Suprapubic skin (tissue), 3 donors: ENCODE measurements around the gene DSCAML1.

ENCODE experiments used
- CTCF ChIP-seq, 2 donors: fragments of 200-600 bp in 1 of 2; fragments of 450-650 bp in 1 of 2; sonication (generic) in 1 of 2; IDR thresholded peaks; one replicate each; pipeline ENCODE4 v1.5.1; 2016 to 2019; ENCODE audit warnings: antibody characterized with exemption in 2 of 2, mild to moderate bottlenecking in 1 of 2, moderate library complexity in 1 of 2
- POLR2A ChIP-seq, 2 donors: fragments of 450-650 bp; IDR thresholded peaks; one replicate each; pipeline ENCODE4 v1.6.1; 2017; ENCODE audit warnings: antibody characterized with exemption in 2 of 2, mild to moderate bottlenecking in 2 of 2, moderate library complexity in 2 of 2

DNA sequence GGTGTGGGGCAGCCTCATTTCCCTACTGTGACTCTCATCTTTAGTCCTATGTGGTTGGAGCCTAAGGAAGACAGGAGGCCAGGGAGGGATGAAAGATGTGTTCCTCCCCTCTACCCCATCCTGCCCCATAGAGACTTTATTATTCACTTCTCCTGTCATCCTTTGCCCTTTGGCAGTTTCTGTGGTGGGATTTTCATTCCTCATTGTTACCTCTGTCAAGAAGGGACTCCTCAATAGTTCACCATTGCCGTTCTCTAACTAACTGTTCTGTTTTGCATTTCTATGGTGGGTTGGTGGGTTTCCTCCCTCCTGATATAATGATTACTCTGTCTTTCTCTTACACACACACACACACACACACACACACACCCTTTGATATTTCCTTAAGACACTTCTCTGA is 202.3 kb downstream of the DSCAML1 start:
- TF ChIP-seq POLR2A (IDR thresholded peaks at IDR 0.05): no peak
- no peak for TF ChIP-seq CTCF (IDR thresholded peaks at IDR 0.05)
